ENCODE results near the gene KCNK7. TPM values are rescaled to one million over a fixed set of nuclear protein-coding genes. Genes with fewer than 3 reads are reported as not detected.
A peak's percentile ranks its signal among the peaks of the same experiment; 100 is the strongest.
"Not testable (repeated sequence)": the region's sequence is repeated elsewhere in the genome, so short reads cannot be mapped to it uniquely, and the experiment has no call there.

The KCNK7 gene
- polyA plus RNA-seq (2013, experiment 1 of 2; ENCODE audit: insufficient read length) = 0.26 TPM
- 0.19 TPM for polyA plus RNA-seq (2013, experiment 2 of 2; ENCODE audit: insufficient read length)

DNA sequence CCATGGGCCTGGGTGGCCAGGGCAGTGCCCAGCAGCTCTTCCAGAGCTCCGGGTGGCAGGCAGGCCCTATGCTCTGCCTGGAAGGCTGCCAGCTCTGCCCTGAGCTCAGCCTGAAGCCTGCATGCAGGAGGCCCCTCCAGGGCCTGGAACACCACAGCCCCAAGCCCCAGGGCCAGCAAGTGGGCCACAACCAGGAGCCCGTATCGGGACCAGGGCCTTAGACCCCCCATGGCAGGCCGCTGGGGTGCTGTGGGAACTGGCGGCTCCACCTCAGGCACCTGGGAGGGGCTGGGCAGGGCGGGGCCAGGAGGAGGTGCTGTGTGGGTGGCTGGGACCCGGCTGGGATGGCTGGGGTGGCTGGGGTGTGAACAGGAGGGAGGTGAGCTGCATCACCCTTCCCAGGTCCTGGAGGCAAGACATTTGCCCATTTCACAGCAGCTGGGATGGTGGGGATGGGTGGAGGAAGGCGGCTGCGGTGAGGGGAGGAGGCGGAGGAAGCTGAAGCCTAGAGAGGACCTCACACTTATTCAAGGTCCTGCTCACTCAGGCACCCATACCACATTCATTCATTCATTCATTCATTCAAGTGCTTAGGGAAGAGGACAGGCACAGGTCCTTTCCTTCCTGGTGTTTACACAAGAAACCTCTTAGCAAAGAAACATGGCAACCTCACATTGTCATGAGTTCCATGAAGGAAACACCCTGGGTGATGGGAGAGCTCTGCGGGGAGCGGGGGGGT lies at the start of gene KCNK7:
Gene KCNK7, minus strand, starts transcription at position 258 of the 739 bp plus-strand sequence. Its CDS starts 28 bp downstream, at position 230.
- no peak for DNase-seq

GRCh38 chr11:65644837-65645236 lies 49.2 kb upstream of the KCNK7 start:
- DNase-seq = no peak

- DNase-seq = no peak
Observed at GRCh38 chr11:65643971-65644370, 48.4 kb upstream of the KCNK7 start.

DNA sequence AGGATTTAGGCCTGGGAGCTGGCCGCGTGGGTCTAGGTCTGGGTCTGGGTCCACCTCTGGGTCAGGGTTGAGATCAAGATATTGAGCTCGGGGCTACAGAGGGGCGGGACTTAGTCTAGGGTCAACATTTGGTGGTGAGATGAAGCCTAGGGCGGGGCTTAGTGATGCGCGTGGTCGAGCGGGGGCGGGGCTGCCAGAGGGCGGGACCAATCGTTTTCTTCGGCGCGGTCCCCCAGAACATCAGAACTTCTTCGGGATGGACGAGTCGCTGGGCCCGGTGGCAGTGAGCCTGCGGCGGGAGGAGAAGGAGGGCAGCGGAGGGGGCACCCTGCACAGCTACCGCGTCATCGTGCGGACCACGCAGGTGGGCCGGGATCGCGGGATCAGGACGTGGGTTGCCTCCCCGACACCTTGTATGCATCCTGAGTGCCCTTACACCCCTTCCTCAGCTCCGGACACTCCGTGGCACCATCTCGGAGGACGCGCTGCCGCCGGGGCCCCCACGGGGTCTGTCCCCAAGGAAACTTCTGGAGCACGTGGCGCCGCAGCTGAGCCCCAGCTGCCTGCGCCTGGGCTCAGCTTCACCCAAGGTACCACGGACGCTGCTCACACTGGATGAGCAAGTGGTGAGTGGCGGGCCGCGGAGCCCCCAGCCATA lies 46.5 kb upstream of the KCNK7 start:
- no peak for DNase-seq

DNA sequence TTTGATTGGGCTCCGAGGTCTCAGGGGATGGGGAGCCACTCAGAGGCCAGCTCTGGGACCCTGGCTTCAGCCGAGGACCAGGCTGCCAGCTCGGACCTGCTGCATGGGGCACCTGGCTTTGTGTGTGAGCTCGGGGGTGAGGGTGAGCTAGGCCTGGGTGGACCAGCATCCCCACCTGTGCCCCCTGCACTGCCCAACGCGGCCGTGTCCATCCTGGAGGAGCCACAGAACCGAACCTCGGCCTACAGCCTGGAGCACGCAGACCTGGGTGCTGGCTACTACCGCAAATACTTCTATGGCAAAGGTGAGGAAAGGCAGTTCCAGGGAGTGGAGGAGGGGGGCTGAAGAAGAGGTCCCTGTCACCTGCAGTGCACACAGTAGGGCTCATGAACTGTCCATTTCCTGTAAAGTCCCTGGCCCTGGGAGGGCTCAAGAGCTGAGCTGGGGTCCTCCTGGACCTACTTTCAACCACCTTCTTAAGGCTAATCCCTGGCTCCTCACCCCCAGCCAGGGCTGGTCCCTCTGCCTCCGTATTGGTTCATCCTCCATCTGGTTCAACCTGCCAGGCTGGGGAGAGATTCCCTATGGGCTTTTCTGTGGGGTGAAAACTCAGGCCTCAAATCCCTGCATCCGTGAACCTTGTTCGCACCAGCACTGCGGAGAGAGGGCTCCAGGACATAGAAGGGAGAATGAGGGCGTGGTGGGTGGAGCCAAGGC lies 45.9 kb upstream of the KCNK7 start:
- DNase-seq = no peak

- DNase-seq = no peak
Observed at GRCh38 chr11:65640483-65641296, 45.1 kb upstream of the KCNK7 start.

DNA sequence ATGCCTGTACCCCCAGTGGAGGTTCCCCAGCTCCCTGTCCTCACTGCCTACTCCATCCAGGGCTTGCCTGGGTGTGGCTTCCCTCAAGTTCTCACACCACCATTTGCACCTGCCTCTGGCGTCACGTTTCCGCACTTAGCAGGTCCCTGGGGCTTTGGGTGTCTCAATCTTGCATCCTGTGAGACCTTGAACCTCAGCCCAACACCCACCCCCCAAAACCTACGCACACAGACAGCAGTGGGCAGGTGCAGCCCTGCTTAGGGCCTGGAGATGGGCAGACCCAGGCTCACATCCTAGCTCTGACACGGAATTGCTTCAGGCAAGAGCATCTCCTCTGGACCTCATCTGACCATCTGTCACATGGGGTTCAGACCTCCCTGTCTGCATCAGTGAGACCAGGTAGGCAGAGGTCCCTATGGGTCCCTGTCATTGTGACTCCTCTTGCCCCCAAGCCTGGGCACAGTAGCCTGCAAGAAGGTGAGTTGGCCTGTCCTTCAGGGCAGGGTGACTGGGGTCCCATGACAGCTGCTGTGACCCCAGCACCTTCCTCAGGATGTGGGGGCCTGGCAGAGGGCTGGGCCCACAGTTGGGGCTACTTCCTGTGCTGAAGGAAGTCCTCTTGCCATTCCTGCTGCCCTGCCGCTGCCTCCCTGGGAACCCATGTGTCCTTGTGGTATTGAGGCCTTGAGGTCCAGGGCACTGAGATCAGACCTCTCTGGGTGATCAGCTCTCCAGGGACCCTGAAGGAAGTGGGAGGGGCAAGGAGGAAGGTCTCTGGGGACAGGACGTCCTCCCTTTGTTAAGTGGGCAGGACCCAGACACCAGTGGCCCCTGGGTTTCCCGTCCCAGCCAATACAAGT lies 44.3 kb upstream of the KCNK7 start:
- no peak for DNase-seq

DNA sequence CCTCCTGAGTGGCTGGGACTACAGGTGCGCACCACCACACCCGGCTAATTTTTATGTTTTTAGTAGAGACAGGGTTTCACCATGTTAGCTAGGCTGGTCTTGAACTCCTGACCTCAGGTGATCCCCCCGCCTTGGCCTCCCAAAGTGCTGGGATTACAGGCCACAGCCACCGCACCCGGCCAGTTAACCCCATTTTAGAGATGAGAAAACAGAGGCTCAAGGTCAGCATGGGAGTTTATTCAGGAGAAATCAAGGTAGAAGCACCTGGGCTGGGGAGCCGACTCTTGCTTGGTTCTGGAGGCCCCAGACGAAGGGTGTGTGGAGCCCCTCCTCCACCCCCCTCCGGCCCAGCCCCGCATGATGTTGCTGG lies 43.6 kb upstream of the KCNK7 start:
- DNase-seq = not testable (repeated sequence)

- DNase-seq = peak; percentile 74
Observed at GRCh38 chr11:65637794-65638419, 42.3 kb upstream of the KCNK7 start, which contains the start of gene SIPA1. SIPA1 (plus strand) TSS chr11:65638101; CDS start chr11:65640922, 2,821 bp downstream.

GRCh38 chr11:65637032-65637557 lies 41.5 kb upstream of the KCNK7 start:
- DNase-seq = no peak

DNA sequence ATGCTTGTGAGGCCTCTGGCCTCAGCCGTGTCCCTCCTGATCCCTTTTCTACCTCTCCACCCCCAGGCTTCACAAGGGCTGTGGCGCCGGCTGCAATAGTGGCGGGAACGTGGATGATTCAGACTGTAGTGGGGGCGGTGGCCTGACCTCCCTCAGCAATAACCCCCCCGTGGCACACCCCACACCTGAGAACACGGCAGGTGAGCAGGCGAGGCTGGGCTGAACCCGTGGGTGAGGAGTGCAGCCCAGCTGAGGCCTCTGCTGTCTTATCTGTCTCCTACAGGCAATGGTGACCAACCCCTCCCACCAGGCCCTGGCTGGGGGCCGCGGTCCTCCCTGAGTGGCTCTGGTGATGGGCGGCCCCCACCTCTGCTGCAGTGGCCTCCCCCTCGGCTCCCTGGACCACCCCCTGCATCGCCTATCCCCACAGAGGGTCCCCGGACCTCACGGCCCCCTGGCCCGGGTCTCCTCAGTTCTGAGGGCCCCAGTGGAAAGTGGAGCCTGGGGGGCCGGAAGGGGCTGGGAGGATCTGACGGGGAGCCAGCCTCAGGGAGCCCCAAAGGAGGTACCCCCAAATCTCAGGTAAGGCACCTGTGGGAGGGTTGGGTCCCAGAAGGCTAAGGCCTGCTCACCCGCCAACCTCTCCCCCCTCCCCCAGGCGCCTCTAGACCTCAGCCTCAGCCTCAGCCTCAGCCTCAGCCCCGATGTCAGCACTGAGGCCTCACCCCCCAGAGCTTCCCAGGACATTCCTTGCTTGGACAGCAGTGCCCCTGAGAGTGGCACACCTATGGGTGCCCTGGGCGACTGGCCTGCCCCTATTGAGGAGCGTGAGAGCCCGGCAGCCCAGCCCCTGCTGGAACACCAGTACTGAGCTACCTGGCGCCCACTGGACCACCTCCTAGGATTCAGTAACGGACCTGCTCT lies 40.8 kb upstream of the KCNK7 start:
- no peak for DNase-seq

GRCh38 chr11:65634905-65635731 lies 39.5 kb upstream of the KCNK7 start:
- no peak for DNase-seq

GRCh38 chr11:65634440-65634839 lies 38.8 kb upstream of the KCNK7 start:
- DNase-seq = no peak

GRCh38 chr11:65634109-65634436 lies 38.5 kb upstream of the KCNK7 start:
- no peak for DNase-seq

- no peak for DNase-seq
Observed at GRCh38 chr11:65633390-65634108, 37.9 kb upstream of the KCNK7 start.

- no peak for DNase-seq
Observed at GRCh38 chr11:65630215-65630614, 34.6 kb upstream of the KCNK7 start.

- DNase-seq = no peak
Observed at GRCh38 chr11:65629579-65629978, 34.0 kb upstream of the KCNK7 start.

- no peak for DNase-seq
Observed at GRCh38 chr11:65627202-65627601, 31.6 kb upstream of the KCNK7 start.
